NCI-H1694 (cell line): ENCODE data around the gene GRPEL1.
A peak's percentile ranks its signal among the peaks of the same experiment; 100 is the strongest.
"Not testable (repeated sequence)": the region's sequence is repeated elsewhere in the genome, so short reads cannot be mapped to it uniquely, and the experiment has no call there.

Experiments
- DNase-seq: peaks from one replicate; lab custom pipeline; 2025; lab: John Stamatoyannopoulos, UW

GRPEL1 gene

DNA sequence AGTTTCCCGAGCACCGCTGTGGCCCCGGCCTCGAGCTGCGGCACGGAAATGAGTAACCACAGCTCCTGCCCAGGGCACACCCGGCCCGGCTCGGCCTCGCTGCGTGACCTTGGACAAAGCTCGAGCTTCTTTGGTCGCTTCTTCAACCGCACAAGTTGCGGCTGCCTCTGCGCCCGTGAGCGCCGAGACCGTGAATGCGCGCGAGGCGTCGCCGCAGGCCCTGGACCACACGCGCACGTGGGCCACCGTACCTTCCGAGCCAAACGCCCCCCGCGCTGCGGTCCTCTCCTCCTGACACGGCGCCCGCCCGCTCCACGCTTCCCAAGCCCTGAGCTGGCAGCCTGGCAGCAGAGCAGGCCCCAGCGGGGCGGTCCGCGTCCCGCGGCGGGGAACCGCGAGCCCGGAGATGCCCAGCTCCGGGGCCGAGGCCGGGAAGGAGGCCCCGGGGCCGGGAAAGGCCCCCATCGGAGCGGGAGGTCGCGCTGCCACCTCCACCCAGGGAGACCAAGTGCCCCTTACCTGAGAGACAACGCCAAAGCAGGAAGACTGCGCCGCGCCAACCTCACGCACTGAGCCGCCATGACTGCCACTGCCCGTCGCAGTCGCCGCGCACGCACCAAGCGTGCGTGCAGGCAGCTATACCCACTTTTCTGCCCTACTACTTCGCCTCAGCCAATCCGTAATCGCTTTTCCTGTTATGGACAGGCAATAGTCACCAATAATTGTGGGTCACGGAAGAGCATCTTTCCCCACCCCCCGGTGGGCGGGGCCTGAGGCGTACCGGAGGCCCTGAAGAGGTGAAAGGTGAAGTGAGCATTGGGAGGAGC is at the start of gene GRPEL1:
Gene GRPEL1 (minus strand): TSS at position 613 of the 827 bp plus-strand sequence. CDS start 32 bp downstream, at position 581.
- peak; percentile 98 for DNase-seq

DNA sequence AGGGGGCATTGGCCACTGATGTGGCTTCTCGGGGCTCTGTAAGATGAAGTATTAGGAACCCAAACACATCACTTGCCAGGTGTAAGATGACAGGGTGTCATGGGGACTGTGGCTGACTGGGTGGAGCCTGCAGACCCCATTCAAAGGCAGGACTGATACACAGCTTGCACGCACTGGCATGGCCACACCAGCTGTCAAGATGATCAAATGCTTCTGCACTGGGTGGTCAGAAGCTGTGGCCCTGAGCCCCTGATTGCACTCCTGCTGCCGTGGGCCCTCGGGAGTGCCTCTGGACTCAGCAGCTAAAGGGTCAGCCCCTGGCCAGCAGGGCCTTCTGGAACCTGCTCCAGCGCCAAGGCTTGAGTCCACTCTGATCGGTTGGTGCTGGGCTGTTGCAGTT is 48.8 kb upstream of the GRPEL1 start:
- DNase-seq = no peak

DNA sequence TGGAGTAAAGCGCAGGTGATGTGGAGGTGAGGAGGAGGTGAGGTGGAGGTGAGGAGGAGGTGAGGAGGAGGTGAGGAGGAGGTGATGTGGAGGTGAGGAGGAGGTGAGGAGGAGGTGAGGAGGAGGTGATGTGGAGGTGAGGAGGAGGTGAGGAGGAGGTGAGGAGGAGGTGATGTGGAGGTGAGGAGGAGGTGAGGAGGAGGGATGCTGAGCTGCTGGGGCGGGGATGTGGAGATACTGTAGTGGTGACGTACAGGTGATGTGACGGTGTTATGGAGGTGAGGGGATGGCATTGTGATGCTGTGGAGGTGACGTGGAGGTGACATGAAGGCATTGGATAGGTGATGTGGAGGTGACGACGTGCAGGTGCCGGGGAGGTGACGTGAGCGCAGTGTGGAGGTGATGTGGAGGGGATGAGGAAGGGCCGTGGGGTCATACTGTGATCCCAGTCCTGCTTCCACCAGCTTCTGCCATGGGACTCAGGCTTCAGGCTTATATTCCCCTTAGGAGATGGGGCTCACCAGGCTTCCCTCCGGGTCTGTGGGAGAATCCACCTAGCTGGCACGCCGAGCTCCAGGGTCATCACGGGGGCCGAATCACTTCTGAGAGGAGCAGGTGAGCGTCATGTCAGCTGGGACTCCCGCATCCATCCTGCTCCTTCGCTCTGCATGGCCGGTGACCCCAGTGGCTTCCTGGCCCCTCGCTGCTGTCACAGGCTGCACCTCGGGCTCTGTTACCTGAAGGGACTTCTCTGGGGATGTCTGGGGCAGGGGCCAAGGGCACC is 47.9 kb upstream of the GRPEL1 start:
- no peak for DNase-seq

DNA sequence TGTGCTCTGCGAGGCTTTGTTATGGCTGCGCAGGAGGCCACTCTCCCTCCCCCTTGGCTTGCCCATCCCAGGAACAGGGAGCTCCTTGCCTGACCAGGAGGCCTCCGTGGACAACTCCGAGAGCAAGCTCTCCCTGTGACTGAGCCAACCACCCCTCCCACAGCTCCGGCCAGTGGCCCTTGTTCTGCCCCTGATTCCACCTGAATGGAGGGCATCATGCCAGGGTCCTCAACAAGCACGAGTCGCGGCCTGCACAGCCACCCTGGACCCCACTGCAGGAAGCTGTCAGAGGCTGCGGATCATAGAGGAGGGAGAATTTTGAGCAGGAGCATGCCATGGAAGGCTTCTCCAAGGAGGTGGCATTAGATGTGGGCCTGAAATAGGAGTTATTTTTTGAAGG is 44.8 kb upstream of the GRPEL1 start:
- no peak for DNase-seq

DNA sequence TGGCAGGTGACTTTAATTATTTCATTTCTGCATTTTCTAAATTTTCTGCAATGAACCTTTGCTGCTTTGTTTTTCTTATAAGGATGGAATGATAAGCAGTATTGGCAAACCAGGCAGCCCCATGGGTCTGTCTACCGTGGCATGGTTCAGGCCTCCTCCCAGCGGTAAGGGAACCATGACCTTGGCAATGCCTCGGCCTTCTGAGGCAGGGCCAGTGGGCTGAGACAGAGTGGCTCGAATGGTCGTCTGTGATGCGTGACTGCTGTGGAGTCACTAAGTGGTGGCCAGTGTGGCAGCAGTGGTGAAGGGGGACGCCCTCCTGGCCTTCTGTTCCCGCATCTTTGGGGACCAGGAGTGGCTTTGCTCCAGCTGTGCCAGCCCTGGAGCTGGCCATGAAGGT is 43.6 kb upstream of the GRPEL1 start:
- no peak for DNase-seq

DNA sequence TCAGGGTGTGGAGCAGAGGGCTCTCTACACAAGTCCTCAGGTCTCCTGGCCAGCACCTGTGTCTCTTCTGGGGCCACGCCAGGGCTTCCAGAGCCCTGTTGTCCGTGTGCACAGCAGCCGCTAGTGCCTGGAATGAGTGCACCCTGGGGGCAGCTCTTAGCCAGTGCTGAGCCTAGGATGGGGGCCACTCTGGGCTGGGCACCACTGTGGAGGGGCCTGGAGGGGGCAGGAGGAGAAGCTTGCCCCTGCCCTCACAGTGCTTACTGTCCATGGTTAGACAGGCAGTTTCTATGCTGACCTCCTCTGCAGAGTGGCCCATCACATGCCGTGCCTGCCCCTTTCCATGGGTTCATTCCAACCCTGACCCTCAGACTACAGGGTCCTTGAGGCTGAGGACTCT is 42.7 kb upstream of the GRPEL1 start:
- no peak for DNase-seq

DNA sequence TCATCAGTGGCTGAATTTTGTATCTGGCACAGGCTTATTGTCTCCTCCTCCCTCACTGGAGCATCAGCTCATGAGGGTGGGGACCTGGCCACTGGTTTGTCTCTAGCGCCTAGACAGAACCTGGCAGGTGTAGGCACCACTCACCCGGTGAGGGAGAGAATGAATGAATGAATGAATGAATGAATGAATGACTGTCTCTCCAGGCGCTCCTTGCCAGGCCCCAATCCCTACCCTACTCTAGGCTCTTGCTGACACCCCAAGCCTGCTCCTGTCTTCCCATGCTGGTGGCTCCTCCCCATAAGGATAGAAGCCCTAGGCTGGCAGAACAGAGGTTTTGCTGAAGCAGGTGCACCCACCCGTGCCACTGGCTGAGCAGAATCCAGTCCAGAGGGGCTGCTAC is 41.3 kb upstream of the GRPEL1 start:
- DNase-seq = no peak

DNA sequence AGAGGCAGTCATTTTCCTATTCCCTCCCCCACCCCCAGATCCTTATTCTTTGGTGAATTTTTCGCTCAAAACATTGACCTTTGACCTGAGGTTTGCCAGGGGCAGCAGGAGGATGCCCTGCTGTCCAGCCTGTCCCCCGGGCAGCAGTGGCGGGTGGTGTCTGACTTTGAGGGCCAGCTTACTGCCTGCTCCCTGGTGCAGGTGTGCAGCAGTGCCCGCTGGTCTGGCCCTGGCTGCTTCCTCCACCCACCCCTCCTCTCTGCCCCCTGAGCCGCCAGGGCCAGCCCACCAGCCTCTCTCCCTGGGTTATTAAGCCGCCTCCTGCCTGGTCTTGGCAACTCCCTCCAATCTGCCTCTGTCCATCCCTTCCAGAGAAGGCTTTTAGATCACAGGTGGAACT is 40.8 kb upstream of the GRPEL1 start:
- DNase-seq = no peak

DNA sequence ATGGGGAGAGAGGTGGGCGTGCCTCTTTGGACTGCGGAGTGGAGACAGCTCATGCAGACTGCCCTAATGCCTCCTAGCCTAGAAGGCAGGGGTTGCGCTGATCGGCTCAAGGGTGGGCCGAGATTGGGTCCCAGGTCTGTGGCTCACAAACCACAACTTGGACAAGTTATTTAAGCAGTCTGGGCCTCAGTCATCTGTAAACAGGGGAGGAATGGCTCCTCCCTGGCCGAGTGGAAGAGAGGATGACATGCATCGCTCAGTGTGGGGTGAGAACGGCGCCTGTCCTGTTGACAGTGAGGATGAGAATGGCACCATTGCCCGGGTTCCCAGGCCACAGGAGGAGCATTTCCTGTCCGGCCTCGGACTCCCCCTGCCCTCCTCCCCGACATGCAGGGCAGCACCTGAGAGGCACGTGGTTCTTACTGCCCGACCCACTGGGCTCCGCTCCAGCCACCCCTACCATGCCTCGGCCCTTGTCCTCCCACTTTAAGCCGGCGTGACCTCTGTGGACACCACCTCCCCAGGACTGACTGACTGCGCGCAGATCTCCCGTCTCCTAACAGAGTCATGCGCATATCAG is 40.3 kb upstream of the GRPEL1 start:
- DNase-seq = no peak

DNA sequence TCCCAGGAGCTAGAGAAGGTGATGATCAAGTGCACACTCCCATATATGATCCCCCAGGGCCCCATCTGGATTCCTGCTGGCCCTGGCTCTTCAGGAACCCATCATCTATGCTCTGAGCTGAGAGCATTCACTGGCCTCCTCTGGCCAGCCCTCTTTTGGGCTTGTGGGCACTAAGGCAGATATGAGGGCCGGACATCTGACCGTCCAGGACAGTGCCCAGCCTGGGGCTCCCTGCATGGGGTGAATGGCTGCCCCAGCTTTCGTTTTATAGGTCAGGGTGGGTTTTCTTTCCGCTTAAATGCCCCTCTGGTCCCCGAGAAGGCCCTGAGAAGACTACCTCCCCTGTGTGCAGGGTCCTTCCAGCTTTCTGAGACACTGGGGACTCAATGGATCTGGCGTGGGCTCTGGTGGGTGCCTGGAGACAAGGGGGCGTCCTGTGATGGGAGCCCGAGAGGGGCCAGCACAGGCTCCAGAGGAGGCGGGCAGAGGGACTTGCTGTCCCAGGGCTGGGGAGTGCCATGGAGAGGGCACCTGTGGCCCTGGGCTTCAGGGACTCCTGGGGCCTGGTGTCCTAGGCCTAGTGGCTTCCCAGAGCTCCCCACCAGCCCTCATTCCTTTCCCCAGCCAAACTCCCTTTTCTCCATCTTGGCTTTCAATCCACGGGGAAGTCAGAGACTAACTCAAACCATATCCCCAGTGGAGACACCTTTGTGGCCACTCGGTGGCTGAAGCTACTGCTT is 39.5 kb upstream of the GRPEL1 start:
- no peak for DNase-seq

DNA sequence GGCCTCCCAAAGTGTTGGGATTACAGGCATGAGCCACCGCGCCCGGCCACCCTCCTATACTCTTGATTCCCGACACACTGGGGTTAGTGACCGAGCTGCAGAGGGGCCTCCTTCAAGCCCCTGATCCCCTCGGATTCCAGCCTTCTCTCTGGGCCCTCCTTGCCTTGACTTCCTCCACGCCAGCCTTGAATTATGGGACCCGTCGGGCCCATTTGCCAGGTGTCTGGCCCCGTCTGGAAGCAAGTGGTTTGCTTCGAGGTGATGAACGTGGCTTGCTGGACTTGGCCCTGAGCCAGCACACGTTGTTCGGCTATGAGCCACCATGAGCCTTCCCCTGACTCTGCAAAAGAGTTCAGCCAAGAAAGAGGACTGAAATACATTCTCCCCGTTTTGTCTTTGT is 37.4 kb upstream of the GRPEL1 start:
- no peak for DNase-seq

DNA sequence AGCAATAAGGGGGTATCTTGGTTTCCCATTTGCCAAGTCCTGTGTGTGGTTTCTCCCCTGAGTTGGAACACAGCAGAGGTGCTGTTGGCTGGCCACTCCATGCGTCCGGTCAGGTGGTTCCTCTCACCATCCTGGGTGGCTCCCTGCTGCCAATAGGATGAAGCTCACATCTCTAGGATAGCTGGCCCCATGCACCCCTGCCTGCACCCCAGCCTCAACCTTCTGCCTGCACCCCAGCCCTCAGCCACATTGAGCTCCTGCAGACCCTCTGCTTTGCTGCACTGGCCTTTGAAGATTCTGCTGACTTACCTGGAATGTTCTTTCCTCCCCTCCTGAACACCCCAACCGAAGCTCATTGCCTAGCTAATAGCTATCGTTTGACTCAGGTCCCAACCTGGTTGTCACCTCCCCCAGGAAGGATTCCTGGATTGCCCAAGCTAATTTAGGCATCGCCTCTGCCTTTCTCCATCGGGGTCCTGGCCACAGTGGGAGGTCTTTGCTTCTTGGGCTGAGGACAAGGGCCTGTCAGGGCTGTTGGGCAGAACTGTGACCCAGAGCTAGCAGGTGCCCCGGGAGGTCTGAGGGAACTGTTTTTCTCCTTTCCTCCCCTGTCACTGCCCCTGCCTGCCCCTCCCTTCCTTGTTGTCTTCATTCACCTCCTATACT is 36.6 kb upstream of the GRPEL1 start:
- no peak for DNase-seq

DNA sequence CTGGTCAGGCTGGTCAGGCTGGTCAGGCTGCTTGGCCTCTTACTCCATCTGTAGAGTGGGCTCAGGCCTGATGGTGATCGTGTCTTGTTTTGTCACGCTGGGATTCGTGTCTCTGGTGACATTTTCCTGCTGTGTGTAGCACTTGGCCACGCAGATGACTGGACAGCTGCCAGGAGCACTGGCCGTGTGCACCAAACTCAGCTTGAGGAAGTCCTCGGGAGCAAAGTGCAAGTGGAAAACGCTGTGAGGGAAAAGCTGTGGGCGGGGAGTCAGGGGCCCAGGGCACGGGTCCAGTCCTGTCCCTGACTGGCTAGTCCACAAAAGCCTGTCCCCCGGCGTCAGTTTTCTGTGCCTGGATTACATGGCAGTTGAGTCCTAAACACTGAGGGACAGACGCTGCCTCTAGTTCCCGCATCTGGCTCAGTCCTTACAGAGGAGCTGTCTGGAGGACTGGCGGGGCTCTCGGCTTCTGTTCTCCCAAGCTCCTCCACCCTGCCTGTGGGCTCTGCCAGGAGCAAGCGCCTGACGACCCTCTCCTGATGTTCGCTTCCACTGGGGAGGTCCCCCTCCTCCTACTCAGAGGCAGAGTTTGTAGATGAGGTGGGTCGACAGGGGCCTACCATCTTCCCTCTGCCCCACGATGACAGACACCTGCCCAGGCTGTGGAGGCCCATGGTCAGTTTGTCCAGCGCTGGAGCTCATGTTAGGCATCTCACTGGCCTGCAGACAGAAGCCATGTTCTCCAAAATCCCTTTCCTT is 35.9 kb upstream of the GRPEL1 start:
- no peak for DNase-seq

DNA sequence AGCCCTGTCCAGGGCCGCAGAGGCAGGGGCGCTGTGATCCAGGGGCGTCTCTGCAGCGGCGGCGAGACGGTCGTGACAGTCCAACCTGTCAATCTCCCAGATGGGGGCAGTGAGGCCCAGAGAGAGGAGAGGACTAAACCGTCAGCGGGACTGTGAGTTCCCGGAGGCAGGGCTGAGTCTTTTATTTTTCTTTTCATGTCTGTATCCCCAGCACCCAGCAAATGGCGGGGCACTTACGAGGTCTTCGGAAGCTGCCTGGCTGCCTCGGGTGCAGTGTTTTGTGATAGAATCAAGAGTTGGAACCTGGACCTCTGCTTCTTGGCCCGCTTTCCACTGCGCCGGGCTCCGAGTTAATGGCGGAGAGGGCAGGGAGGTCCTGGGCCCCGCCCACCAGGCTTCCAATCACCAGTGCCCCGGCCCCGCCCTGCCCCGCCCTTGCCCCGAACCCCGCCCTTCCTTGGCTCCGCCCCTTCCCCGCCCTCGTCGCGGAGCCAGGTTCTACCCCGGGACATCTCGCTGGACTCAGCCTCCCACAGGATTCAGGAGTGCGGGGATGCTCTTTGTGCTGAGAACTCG is 35.3 kb upstream of the GRPEL1 start:
- DNase-seq = peak; percentile 56

DNA sequence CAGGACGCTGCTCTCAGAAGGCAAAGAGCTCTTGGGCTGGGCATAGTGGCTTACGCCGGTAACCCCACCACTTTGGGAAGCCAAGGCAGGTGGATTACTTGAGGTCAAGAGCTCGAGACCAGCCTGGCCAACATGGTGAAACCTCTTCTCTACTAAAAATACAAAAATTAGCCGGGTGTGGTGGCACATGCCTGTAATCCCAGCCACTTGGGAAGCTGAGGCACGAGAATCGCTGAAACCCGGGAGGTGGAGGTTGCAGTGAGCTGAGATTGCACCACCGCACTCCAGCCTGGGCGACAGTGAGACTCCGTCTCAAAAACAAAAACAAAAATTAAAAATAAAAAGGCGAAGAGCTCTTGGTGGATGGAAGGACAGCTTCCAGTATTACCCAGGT is 34.6 kb upstream of the GRPEL1 start:
- DNase-seq = not testable (repeated sequence)

DNA sequence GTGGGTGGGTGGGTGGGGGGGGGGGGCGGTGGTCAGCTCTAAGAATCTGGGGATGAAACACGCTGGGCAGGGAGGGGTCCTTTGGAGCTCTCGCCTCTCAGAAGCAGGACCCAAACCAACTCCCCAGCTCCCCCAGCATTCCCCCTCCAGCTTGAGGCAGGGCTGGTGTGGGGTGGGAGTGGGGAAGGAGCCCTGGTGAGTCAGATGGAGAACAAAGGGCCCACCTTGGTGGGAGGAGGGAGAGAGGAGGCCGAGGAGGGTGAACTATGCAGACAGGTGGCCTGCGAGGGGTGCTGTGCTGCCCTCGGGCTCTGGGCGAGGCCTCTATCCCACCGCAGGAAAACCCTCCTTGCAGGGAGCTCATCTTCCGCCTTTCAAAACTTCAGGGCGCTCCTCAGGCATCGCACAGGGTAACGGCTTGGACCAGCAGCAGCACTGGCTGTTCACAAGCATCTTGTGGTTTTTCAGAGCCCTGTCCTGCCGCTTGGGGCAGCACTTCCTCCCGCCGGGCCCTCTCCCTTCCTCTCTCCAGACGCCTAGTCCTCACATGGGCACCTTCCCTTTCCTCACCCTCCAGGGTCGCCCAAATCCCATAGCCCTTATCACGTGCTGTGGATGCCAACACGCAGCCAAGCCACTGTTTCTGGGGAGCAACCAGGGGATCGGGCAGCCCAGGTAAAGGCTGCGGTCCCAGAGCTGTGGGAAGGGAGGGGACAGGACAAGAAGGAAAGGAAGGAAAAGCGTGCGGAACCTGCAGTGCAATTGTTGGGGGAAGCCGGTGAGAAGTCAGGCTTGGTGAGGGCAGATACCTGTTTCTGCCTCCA is 34.0 kb upstream of the GRPEL1 start:
- peak; percentile 60 for DNase-seq

DNA sequence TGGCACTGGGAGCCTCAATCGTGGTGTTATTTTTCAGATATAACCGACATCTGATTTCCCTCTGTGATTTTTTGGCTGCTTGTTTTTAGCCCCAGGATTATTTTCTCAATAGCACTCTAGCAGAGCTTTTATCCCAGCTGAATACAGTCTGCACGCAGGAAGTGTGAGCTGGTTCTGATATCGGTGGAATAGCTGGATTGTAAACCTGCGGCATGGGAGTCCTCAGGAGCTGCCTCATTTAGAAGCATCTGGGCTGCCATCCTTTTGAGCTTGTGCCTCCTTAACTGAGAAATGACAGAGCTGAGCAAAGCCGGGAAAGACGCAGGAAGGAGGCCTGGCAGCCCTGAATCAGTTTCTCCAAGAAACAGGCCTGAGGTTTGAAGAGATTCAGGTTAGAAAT is 28.4 kb upstream of the GRPEL1 start:
- DNase-seq = no peak

DNA sequence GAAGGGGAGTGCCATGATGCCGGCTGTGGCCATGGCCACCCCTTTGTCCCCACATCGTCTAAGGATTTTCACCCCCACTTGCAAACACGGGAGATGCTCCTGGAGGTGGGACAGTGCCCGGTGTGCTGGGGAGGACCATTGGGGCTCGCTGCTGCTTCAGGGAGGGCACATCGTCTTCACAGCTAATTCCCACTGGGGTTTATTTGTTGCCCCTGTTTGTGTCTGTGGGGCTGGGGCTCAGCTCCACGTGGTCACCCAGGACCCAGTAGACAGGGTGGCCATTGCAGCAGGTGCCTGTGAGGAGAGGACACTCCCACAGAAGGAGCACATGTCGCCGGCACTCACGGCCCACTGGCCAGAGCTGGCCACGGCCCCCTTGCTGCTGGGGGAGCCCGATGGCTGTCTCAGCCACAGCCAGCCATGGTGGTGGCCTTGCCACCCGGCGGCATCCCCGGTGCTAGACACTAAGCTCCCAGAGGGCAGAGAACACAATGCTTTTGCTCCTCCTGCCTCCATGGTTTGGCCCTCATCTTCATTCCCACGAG is 27.8 kb upstream of the GRPEL1 start:
- no peak for DNase-seq

DNA sequence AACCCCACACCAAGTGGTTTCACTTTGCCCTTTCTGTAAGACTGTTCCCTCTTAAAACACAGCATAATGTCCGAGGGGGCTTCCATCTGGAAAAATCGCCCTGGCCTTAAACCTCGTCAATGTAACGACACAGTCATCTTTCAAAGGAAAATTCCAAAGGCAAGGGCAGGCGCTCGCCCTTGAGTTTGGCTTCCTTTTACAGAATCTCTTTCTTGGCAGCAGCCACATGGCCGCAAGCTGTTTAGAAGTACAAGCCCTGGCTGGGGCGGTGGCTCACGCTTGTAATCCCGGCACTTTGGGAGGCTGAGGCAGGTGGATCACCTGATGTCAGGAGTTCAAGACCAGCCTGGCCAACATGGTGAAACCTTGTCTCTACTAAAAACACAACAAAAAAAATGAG is 27.1 kb upstream of the GRPEL1 start:
- DNase-seq = no peak
